Uterus (tissue), 4 donors: ENCODE data around the gene NATD1. TPM values are rescaled to one million over a fixed set of nuclear protein-coding genes. Genes with fewer than 3 reads are reported as not detected.
A peak's percentile ranks its signal among the peaks of the same experiment; 100 is the strongest.

ENCODE experiments used
- DNase-seq, 2 donors: peaks; one replicate each; pipeline ENCODE4 v3.0.0-alpha.2; 2019 to 2020
- H3K27ac ChIP-seq, 2 donors: fragments of 200-600 bp; sonication (generic); 1 replicate in 1 of 2; 2 replicates in 1 of 2; pipeline ENCODE4 v1.5.1; 2016 to 2018
- H3K27me3 ChIP-seq, 2 donors: fragments of 200-600 bp; sonication (generic); one replicate each; pipeline ENCODE4 v1.5.1; 2018 to 2019; ENCODE audit warnings: control low read depth in 1 of 2
- H3K36me3 ChIP-seq, 2 donors: fragments of 200-600 bp; sonication (generic); one replicate each; pipeline ENCODE4 v1.5.1; 2019; ENCODE audit warnings: control low read depth in 1 of 2
- H3K4me1 ChIP-seq, 2 donors: fragments of 200-600 bp; sonication (generic); one replicate each; pipeline ENCODE4 v1.5.1; 2018 to 2019; ENCODE audit warnings: control low read depth in 1 of 2
- H3K4me3 ChIP-seq, 2 donors: fragments of 200-600 bp; sonication (generic); 1 replicate in 1 of 2; 2 replicates in 1 of 2; pipeline ENCODE4 v1.5.1; 2018 to 2019; ENCODE audit warnings: mild to moderate bottlenecking in 1 of 2
- H3K9me3 ChIP-seq, 2 donors: fragments of 200-600 bp; sonication (generic); one replicate each; pipeline ENCODE4 v1.5.1; 2019; ENCODE audit warnings: control low read depth in 1 of 2
- POLR2A ChIP-seq, 2 donors: fragments of 450-650 bp; IDR thresholded peaks; one replicate each; pipeline ENCODE4 v1.6.1; 2016; ENCODE audit warnings: antibody characterized with exemption in 2 of 2, mild to moderate bottlenecking in 1 of 2, moderate library complexity in 1 of 2
- intact Hi-C: fragments of 100-400 bp; cut with DNase I; formaldehyde crosslinking; loops from one replicate; pipeline ENCODE4 v1.15.1; 2023; ENCODE audit warnings: low total_unique reads
- total RNA-seq, 4 donors: library from RNA; depleted of rRNA in 3 of 4; stranded (reverse); fragments of >200 nt in 3 of 4; gene quantifications; one replicate each; pipeline versions ENCODE4 v1.1.0 to v1.2.4, GENCODE V29; 2014 to 2023
- TF ChIP-seq, protein P1 (sequence below), 4 experiments: fragments of 200-600 bp in 2 of 4; fragments of 450-650 bp in 2 of 4; sonication (generic) in 2 of 4; IDR thresholded peaks; one replicate each; pipeline ENCODE4 v1.5.1; 2016 to 2019; ENCODE audit warnings: antibody characterized with exemption in 4 of 4, mild to moderate bottlenecking in 2 of 4, moderate library complexity in 1 of 4
- donor health status: DM: yes; HTN: yes; CAD: no.

NATD1 gene
- total RNA-seq, 4 donors from 2014 or later: 2.1 to 4.9 (median 3.8) TPM

DNA sequence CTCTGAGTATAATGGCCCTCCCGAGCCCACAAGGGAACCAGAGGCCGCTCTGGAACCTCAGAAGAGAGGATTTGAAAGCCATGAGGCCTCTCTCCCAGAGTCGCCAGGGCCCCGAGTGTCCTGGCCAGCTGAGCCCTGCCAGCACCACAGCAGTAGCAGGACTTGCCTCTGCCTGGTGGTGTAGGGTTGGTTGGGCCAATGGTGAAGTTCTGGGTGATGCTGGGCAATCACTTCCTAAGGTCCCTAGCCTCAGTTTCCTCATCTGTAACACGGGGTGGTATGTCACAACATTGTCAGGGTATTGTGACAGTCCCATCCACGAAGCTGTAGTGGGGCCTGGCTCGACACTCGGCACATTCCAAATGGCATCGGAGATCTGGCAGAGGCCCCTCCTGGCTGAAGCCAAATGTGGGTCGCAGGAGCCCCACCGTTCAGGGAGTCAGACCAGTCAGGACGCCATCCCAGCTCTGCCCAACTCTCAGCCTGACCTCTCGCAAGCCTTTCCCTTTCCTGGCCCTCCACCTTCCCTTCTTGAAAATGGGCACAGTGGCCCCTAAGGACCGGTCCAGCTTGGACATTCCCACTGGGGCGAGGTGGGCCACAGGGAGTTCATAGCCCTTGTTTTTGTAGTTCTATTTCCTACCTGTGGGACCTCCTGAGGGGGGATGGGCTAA is 1.7 kb downstream of the NATD1 start:
- H3K27ac ChIP-seq: peak overlapping the region; percentile 78 to 90
- TF ChIP-seq, protein P1, sequence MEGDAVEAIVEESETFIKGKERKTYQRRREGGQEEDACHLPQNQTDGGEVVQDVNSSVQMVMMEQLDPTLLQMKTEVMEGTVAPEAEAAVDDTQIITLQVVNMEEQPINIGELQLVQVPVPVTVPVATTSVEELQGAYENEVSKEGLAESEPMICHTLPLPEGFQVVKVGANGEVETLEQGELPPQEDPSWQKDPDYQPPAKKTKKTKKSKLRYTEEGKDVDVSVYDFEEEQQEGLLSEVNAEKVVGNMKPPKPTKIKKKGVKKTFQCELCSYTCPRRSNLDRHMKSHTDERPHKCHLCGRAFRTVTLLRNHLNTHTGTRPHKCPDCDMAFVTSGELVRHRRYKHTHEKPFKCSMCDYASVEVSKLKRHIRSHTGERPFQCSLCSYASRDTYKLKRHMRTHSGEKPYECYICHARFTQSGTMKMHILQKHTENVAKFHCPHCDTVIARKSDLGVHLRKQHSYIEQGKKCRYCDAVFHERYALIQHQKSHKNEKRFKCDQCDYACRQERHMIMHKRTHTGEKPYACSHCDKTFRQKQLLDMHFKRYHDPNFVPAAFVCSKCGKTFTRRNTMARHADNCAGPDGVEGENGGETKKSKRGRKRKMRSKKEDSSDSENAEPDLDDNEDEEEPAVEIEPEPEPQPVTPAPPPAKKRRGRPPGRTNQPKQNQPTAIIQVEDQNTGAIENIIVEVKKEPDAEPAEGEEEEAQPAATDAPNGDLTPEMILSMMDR (IDR thresholded peaks at IDR 0.05): no peak
- no peak for TF ChIP-seq POLR2A (IDR thresholded peaks at IDR 0.05)
- no peak overlapping the region for H3K4me3 ChIP-seq
- DNase-seq: no peak
- intact Hi-C loops: no loop called here
- H3K27me3 ChIP-seq: no peaks in the 10 kb centered on the region
- peaks cover 0 to 16% of the 10 kb centered on the region in 2 donors for H3K4me1 ChIP-seq
- no peaks in the 10 kb centered on the region for H3K9me3 ChIP-seq
- no peaks in the 10 kb centered on the region for H3K36me3 ChIP-seq

DNA sequence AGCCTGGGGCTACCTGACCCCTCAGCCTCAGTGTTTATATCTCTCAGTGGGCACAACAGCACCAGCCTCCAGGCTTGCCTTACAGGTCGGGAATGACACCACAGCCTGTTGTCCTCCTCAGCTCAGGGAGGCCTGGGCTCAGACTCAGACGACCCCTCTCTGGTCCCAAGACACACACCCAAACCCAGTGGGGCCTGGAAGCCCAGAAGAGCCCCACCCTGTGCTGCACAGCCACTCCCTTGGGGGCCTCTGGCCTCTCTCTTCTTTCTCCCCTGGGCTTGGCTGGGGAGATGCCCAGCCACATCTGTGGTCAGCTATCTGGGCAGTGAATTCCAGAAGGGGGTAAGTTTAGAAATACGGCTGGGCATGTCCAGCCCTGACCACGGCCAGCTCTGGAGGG is 2.4 kb downstream of the NATD1 start:
- Histone ChIP-seq H3K36me3 (no peaks in the 10 kb centered on the region), H3K4me1 (peaks cover 0 to 16% of the 10 kb centered on the region in 2 donors), H3K4me3 (no peak overlapping the region), H3K27ac (peak overlapping the region in 1 of 2 donors; percentile 78), H3K27me3 (no peaks in the 10 kb centered on the region), H3K9me3 (no peaks in the 10 kb centered on the region)
- intact Hi-C loops: no loop called here
- TF ChIP-seq, protein P1 (IDR thresholded peaks at IDR 0.05): no peak
- no peak for DNase-seq

DNA sequence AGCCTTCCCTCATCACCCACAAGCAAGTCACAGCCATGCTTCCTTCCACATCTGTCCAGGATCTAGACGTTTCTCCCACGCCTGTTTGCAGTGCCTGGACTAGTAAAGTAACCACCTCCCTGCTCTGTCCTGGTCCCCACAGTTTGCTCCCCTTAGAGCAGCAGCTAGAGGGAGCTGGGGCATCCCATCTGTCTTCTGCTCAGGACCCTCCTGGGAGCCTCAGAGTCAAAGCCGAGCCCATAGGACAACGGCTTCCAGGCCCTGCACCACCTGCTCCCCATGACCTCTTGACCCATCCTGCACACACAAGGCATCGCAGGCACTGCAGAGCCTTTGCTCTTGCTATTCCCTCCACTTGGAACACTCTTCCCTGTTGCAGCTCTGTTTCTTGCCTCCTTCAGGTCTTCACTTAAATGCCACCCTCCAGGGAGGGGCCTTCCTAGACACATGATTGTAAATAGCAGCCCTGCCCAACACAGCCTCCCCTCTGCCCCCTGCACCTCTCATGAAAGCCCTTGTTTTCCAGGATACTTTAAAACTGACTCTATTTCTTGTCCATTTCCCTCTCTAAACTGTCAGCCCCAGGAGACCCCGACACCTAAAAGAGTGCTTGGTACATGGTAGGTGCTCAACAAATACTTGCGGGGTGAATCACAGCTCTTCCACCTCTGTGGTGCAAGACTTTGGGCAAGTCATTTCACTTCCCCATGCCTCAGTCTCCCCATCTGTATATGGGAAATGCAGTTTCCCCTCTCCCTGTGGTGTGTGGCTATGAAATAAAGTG is 3.1 kb downstream of the NATD1 start:
- intact Hi-C loops: no loop called here
- no peaks in the 10 kb centered on the region for H3K9me3 ChIP-seq
- H3K27ac ChIP-seq: peak overlapping the region in 1 of 2 donors; percentile 78
- no peak for DNase-seq
- TF ChIP-seq POLR2A (IDR thresholded peaks at IDR 0.05): no peak
- TF ChIP-seq, protein P1 (IDR thresholded peaks at IDR 0.05): no peak
- peaks cover 0 to 16% of the 10 kb centered on the region in 2 donors for H3K4me1 ChIP-seq
- H3K27me3 ChIP-seq: no peaks in the 10 kb centered on the region
- H3K4me3 ChIP-seq: no peak overlapping the region
- no peaks in the 10 kb centered on the region for H3K36me3 ChIP-seq

DNA sequence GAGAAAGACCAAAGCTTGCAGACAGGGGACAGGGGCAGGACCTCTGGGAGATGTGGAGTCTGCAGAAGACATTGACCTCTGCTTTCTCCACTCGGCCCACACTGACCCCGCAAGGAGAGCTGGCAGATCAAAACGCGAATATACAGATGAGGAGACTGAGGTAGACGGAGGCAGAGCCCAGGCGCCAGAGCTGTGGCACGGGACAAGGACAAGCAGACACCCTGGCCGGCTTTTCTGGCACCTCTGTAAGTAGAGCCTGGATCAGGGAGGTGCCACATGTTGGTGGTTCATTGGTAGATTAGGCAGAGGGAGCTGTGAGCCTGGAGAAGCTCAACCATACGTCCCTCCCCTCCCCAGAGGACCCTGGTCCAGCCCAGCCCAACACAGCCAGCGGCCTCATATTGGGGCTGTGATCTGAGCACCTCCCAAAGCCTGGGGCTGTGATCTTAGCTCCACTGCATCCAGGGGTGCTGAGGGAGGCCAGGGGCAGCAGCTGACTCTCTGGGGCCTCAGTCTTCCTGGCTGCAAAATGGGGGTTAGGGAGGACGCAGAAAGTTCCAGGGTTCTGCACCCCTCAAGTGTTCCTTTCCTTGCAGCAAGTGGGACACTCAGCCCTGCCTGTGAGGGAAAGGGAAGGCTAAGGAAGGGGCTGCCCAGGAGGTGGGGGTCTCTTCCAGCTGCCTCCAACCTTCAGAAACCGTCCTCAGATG is 4.0 kb downstream of the NATD1 start:
- Histone ChIP-seq H3K27me3 (no peaks in the 10 kb centered on the region), H3K4me1 (peaks cover 0 to 16% of the 10 kb centered on the region in 2 donors), H3K4me3 (no peak overlapping the region), H3K27ac (no peak overlapping the region), H3K36me3 (no peaks in the 10 kb centered on the region), H3K9me3 (no peaks in the 10 kb centered on the region)
- DNase-seq: no peak
- TF ChIP-seq, protein P1 (IDR thresholded peaks at IDR 0.05): no peak
- TF ChIP-seq POLR2A (IDR thresholded peaks at IDR 0.05): no peak
- intact Hi-C loops: no loop called here

DNA sequence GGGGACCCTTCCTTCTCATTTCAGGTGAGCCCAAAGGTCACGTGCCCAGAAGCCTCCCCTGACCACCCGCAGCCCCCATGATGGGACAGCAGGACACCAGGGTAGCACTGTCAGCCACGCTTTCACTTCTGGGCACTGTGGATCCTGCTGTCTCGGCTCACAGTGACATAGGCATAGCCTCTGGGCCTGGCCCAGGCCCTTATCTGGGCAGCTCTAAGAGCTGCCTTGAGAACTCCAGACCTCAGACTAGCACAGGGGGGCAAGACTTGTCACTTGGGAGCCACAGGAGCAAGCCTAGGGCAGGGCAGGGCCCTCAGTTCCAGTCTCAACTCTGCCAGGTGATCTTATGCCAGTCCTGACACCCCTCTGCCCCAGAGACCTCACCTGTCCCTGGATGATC is 4.7 kb downstream of the NATD1 start:
- peaks cover 0 to 11% of the 10 kb centered on the region in 2 donors for H3K4me1 ChIP-seq
- H3K27ac ChIP-seq: no peak overlapping the region
- no peaks in the 10 kb centered on the region for H3K9me3 ChIP-seq
- TF ChIP-seq, protein P1 (IDR thresholded peaks at IDR 0.05): no peak
- no peak for TF ChIP-seq POLR2A (IDR thresholded peaks at IDR 0.05)
- no peaks in the 10 kb centered on the region for H3K36me3 ChIP-seq
- H3K27me3 ChIP-seq: no peaks in the 10 kb centered on the region
- no peak for DNase-seq
- no peak overlapping the region for H3K4me3 ChIP-seq
- intact Hi-C loops: no loop called here
